GM12874 (cell line): ENCODE measurements around the gene MAP3K14.
A peak's percentile ranks its signal among the peaks of the same experiment; 100 is the strongest.

Experiments
- TF ChIP-seq, protein P1 (sequence below): IDR thresholded peaks from 2 replicates; pipeline ENCODE4 v1.5.1; 2011; ENCODE audit warnings: low read depth, mild to moderate bottlenecking, control low read depth, low read length, moderate library complexity; ENCODE audit not compliant: insufficient read depth

MAP3K14 gene

DNA sequence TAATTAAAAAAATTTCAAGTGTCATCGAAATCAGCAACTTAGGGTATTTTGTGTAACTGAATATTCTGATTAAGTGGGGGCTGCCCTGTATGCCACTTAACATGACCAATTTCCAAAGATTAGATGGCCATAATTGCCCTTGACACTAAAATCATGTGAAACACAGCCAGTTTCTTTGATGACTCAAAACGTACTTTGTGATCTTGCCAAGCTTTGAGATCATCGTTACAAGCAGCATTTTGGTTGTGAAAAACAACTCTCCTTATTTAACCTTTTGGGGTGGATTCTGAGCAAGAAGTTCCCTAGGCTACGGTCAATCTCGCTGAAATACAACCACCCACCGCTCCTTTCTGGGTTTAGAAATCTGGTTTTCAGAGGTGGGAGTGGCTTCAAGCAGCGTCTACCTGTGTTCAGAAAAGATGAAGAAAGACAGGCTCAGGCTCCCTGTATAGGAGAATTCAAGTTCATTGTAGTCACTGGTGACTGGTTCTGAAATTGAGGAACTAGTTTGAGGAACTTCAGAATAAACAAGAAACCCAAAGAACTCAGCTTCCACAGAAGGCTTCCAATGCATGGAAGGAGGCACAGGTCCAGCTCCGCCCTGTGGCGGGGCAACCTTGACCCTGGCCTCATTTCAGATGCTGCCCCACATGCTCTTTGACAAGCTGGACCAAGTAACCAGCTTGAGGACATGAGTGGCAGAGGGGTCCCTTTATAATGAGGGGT lies 9.4 kb downstream of the MAP3K14 start:
- TF ChIP-seq, protein P1, sequence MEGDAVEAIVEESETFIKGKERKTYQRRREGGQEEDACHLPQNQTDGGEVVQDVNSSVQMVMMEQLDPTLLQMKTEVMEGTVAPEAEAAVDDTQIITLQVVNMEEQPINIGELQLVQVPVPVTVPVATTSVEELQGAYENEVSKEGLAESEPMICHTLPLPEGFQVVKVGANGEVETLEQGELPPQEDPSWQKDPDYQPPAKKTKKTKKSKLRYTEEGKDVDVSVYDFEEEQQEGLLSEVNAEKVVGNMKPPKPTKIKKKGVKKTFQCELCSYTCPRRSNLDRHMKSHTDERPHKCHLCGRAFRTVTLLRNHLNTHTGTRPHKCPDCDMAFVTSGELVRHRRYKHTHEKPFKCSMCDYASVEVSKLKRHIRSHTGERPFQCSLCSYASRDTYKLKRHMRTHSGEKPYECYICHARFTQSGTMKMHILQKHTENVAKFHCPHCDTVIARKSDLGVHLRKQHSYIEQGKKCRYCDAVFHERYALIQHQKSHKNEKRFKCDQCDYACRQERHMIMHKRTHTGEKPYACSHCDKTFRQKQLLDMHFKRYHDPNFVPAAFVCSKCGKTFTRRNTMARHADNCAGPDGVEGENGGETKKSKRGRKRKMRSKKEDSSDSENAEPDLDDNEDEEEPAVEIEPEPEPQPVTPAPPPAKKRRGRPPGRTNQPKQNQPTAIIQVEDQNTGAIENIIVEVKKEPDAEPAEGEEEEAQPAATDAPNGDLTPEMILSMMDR: no peak

- TF ChIP-seq, protein P1: no peak
These were observed 10.2 kb downstream of the MAP3K14 start for GRCh38 chr17:45306623-45307022.

- TF ChIP-seq, protein P1: no peak
These were observed 10.7 kb downstream of the MAP3K14 start for GRCh38 chr17:45306094-45306493.

GRCh38 chr17:45305530-45306087 lies 11.2 kb downstream of the MAP3K14 start:
- TF ChIP-seq, protein P1: no peak

GRCh38 chr17:45302649-45303173 lies 14.1 kb downstream of the MAP3K14 start:
- TF ChIP-seq, protein P1: no peak

GRCh38 chr17:45301674-45302073 lies 15.1 kb downstream of the MAP3K14 start:
- TF ChIP-seq, protein P1: no peak

GRCh38 chr17:45300060-45300751 lies 16.6 kb downstream of the MAP3K14 start:
- TF ChIP-seq, protein P1: 0 out of 2 replicates have a peak, but pooled peaks have one; percentile 8
